Measurements from ENCODE around the gene KIF4B. TPM values are rescaled to one million over a fixed set of nuclear protein-coding genes. Genes with fewer than 3 reads are reported as not detected.

The KIF4B gene
- total and polyA plus RNA-seq, 2 donors (not counting 3 experiments of a cell fraction or from before 2014, with no cell fraction given): 0.44 TPM; not detected in 1

GRCh38 chr5:154999865-155000264 lies 13.7 kb upstream of the KIF4B start:
- Histone ChIP-seq H3K79me2 (ENCODE audit: control insufficient read depth, insufficient read depth, low read length) (no peaks in the 10 kb centered on the region), H3K4me2 (ENCODE audit: insufficient read depth, low read length) (no peak overlapping the region), H3K27me3 (ENCODE audit: control insufficient read depth in 2 of 2, insufficient read depth in 2 of 2, low read length in 2 of 2) (no peaks in the 10 kb centered on the region), H4K20me1 (replicated peaks; ENCODE audit: control insufficient read depth, extremely low read depth, insufficient read depth, low read length) (no peaks in the 10 kb centered on the region), H3K27ac (ENCODE audit: insufficient read depth, low read depth, low read length) (no peak overlapping the region), H3K9ac (replicated peaks; ENCODE audit: extremely low read depth, insufficient read depth, low read length) (no peak overlapping the region), H3K36me3 (ENCODE audit: control insufficient read depth in 2 of 2, extremely low read depth in 1 of 2, insufficient read depth in 2 of 2, low read length in 2 of 2) (no peaks in the 10 kb centered on the region), H3K9me1 (replicated peaks; ENCODE audit: control insufficient read depth, extremely low read depth, insufficient read depth, low read length) (no peaks in the 10 kb centered on the region), H3K9me3 (replicated peaks; ENCODE audit: control insufficient read depth, insufficient read depth, low read length) (no peaks in the 10 kb centered on the region), H3K4me1 (ENCODE audit: control insufficient read depth, extremely low read depth, insufficient read depth, low read length) (peaks cover 15% of the 10 kb centered on the region), H2AFZ (ENCODE audit: low read depth, low read length) (no peak overlapping the region), H3K4me3 (replicated peaks in 1 of 3; ENCODE audit: insufficient read depth in 1 of 3, low read depth in 1 of 3, low read length in 3 of 3) (no peak overlapping the region)
- dilution Hi-C loops (cut with MboI; ENCODE audit: extremely low pct_ligation_motif_present, low sequenced_read_pairs) (no loop called here), intact Hi-C loops (cut with micrococcal nuclease) (loop anchor here (5.0 kb wide), 2 partner anchors 82 to 713 kb away; no protein-coding TSS in a partner anchor)
- ChIA-PET POLR2A (no interaction called here), CTCF (interaction anchor here (1.2 to 2.2 kb wide), 2 partner anchors 27 to 29 kb away, joined by 3 to 7 read pairs; no protein-coding TSS in a partner anchor)
- BruUV-seq (replicated peaks): no TSS peak
- FAIRE-seq: no peak
- DNase-seq (ENCODE audit: low read depth, low spot score): no peak
- no peak for TF ChIP-seq CTCF (IDR thresholded peaks at IDR 0.05; ENCODE audit: extremely low read depth in 1 of 2, insufficient read depth in 1 of 2, low read depth in 1 of 2, low read length in 2 of 2)
- no peak for TF ChIP-seq MYC (IDR thresholded peaks at IDR 0.05; ENCODE audit: low read depth, low read length)
- no peak for TF ChIP-seq JUN (IDR thresholded peaks at IDR 0.05; ENCODE audit: borderline replicate concordance, insufficient read depth, insufficient read length, low read depth)
- TF ChIP-seq FOS (IDR thresholded peaks at IDR 0.05; ENCODE audit: borderline replicate concordance, insufficient read depth, low read length): no peak
- no peak for TF ChIP-seq POLR2AphosphoS5 (IDR thresholded peaks at IDR 0.05; ENCODE audit: insufficient read depth, low read depth, low read length)
- TF ChIP-seq MAX (IDR thresholded peaks at IDR 0.05; ENCODE audit: insufficient read depth, insufficient read length): no peak
- TF ChIP-seq POLR2A (IDR thresholded peaks at IDR 0.05; ENCODE audit: low read depth, low read length): no peak
